Activated CD8-positive, alpha-beta memory T cell treated with anti-CD3 and anti-CD28 coated beads, Interleukin-2, amount 50 U/mL, for 1 hour (primary cell): ENCODE measurements around the gene CMTM4.
"Not testable (repeated sequence)": the region's sequence is repeated elsewhere in the genome, so short reads cannot be mapped to it uniquely, and the experiment has no call there.

ENCODE experiments used
- DNase-seq: peaks from one replicate; pipeline ENCODE4 v3.0.0-alpha.2; 2020; ENCODE audit errors: extremely low read depth

Gene CMTM4

DNA sequence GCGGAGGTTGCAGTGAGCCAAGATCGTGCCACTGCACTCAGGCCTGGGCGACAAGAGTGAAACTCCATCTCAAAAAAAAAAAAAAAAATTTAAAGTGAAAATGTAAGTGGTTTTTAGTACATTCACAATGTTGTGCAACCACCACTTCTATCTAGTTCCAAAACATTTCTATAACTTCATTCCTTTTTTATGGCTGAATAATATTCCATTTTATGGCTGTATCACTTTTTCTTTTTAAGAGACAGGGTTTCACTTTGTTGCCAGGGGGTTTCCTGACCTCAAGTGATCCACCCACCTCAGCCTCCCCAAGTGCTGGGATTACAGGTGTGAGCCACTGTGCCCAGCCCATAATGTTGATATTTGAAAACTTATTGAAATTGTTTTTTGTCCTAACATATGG is 103.7 kb downstream of the CMTM4 start:
- no peak for DNase-seq

DNA sequence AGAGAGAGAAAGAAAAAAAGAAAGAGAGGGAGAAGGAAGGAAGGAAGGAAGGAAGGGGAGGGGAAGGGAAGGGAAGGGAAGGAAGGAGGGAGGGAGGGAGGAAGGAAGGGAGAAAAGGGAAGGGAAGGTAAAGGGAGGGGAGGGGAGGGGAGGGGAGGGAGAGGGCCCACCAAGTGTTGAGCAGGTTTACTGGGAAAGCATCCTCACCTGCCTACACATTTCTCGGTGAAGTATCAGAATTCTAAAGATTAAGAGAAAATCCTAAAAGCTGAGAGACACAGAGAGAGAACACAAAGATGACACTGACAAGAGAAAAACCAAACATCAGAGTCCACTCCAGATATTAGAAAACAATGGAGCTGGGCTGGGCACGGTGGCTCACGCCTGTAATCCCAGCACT is 104.3 kb downstream of the CMTM4 start:
- DNase-seq: no peak

GRCh38 chr16:66591018-66591417 is 105.5 kb downstream of the CMTM4 start:
- no peak for DNase-seq

GRCh38 chr16:66590322-66590721 is 106.2 kb downstream of the CMTM4 start:
- no peak for DNase-seq

- DNase-seq: peak; percentile 34
These were observed 107.4 kb downstream of the CMTM4 start for GRCh38 chr16:66588981-66589713.

GRCh38 chr16:66587881-66588600 is 108.5 kb downstream of the CMTM4 start:
- no peak for DNase-seq

DNA sequence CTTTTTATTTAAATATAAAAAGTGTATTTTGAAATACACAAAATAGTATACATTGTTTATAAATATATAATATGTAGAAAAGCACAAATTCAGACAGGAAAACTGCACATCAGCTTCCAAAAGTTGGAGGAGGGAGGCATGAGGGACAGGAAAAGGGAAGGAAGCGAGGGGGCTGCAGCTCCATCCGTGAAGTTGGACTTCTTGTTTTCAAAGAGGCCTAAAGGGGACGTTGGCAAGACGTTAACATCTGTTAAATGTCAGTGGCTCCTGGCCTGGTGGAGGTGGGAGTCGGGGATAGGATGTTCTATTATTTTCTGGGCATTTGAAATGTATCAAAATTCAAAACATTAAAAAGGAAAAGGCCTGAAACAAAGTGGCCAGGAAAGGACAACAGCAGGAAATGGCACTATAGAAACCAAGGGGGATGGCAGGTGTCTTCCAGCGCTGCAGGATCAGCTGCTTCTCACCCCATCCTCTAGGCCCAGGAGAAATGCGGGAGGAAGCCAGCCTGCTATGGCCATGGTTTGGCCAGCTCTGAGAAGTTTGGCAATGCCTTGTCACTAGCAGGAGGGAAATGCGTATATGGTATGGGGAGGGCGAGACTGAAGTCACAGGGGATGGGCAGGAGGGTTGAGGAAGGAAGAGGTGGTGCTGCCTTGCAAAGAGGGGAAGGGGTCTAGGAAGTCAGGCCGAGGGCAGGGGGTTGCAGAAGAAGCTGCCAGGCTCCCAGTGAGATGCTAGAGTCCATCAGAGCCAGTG is 110.9 kb downstream of the CMTM4 start:
- no peak for DNase-seq

GRCh38 chr16:66581246-66581952 is 115.1 kb downstream of the CMTM4 start:
- DNase-seq: no peak

DNA sequence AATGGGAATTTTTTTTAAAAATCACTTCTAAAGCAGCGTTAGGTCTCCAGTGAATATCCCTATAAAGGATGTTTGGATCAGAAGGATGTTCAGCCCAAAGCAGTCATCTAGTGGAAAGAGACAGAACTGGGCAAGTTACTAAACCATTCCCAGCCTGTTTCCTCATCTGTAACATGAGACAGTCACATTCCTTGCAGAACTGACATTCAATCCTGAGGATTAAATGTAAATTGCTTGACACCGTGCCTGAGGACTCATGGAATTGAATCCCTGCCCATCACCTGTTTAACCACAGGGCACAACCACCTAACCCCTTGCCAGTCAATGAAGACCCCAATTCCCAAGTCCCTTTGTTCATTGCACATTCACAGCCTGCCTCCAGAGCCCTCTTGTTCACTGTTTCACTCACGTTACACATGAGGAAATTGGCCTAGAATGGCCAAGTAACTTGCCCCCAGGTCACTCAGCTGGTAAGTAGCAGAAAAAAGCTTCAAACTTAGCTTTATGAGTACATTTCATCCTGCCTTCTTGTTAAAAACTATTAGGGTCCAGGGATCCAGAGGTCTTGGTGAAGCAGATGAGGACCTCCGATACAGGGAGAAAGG is 115.8 kb downstream of the CMTM4 start:
- no peak for DNase-seq

DNA sequence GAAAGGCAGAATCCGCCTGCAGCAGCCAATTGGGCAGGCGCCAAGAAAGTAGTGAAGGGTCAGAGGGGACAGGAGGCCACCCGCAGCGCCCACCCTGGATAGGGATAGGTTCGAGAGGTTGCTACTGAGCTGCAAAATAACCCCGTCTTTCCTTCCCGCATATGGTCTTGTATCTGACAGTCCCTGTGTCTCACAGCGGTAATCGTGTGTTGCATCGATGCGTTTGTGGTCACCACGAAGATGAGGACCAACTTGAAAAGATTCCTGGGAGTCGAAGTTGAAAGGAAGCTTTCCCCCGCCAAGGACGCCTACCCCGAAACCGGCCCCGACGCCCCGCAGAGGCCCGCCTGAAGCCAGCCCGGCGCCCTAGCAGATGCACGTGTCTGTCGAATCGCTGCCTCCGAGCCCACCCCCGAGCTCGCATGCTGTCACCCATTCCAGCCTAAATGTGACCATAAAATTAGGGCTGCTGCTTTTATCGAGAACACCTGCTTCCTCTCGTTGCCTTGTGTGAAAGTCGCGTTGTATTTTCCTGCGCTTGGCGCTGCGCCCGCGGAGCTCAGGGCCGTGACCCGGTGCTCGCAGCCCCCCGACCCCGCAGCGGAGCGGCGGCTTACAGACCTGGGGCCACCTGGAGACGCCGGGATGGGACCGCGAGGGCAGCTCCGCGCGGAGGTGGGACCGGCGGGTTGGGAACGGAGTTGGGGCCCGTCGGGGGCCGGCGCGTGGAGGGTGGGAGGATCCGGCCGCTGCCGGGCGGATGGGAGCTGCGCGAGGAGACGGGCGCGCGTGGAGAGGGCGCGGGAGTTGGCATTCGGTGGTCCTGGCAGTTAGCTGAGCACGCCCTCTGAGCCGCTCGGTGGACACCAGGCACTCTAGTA is 117.7 kb downstream of the CMTM4 start, which contains the start of gene CMTM2:
Gene CMTM2, plus strand, starts transcription at position 813 of the 881 bp plus-strand sequence. CDS start 145 bp downstream, outside the sequence.
- no peak for DNase-seq

DNA sequence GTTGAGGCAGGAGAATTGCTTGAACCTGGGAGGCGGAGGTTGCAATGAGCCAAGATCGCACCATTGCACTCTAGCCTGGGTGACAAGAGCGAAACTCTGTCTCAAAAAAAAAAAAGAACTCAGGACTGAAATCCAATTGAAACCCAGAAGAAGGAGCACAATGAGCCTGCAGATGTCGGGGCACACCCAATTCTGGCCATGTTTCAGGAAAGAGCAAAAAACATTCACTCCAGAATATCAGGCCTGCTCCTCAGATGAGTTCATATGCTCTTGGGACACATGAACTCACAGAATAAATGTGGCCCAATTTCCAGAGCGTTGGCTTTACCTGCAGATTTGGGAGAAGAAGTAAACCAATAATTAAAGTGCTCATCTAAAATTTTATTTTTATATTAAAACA is 120.2 kb downstream of the CMTM4 start:
- no peak for DNase-seq

DNA sequence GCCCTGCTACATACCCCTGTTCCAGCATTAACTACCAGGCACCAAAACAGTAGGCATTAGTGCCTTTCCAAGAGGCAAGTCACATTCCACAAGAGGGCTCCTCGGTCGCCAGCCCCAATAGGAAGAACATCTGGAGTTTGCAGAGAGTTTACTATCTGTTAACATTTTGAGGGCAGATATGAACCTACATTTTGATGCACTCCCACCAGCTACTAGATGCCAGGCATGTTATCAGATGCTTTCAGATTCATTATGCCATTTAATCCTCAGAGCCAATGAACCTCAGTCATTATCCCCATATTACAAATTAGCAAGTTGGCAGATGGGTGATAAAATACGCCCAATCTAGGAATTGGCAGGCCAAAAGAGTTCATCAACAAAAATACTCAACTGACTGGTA is 121.5 kb downstream of the CMTM4 start:
- DNase-seq: no peak

- DNase-seq: no peak
These were observed 122.0 kb downstream of the CMTM4 start for GRCh38 chr16:66574531-66574930.

GRCh38 chr16:66574081-66574480 is 122.5 kb downstream of the CMTM4 start:
- no peak for DNase-seq

DNA sequence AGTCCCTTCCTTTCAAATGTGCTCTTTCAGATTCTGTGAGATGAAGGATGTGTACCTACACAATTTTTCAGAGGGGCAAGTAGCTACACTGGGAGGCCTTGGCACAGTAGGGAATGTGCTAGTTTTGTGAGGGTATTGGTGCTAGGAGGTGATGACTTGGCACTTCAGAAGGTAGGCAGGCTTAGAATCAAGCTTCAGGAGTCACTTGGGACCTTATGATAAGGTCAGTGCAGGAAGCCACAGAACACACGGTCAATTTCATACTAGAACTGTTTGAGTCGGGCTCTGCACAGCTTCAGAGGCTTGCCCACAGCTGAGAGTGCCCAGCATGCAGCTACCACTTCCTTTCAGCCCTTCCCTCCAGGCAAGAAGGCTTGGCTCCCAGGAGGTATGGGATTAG is 124.2 kb downstream of the CMTM4 start:
- no peak for DNase-seq

DNA sequence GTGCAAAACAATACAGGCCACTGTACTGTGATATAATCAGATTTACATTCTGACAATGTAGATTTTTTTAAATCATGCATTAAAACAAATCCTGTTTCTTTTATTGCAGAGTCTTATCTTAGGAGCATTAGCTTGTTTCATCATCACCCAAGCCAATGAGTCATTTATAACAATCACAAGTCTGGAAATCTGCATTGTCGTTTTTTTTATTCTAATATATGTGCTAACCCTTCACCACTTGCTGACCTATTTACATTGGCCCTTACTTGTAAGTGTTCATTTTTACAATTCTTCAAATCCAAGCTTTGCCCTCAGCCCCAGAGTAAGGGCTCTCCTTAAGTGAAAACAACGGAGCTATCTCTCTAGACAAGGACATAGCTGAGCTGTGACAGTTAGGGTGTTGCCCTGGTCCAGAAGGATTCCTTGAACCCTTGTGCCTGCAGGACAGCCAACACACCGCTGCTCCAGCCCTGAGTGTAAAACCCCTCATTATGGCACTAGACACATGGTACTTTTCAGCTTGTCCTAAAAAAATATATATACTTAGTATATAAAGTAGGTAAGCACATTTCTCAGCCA is 126.6 kb downstream of the CMTM4 start:
- no peak for DNase-seq

DNA sequence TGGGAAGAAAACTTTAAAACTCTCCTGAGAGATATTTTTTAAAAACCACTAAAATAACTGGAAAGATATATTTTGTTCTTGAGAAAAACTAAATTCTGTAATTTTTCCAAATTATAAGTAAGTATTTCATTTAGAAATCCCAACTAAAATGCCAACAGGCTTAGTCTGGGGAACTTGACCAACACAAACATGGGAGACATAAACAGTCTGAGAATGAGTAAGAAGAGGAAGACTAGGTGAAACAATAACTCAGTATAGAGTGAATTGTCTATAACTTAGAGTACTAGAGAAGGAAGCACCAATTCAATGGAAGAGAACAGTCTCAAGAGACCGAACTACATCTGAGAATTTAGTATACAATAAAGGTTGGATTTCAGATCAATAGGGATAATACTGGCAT is 127.4 kb downstream of the CMTM4 start:
- no peak for DNase-seq

GRCh38 chr16:66568355-66568754 is 128.2 kb downstream of the CMTM4 start:
- DNase-seq: no peak

DNA sequence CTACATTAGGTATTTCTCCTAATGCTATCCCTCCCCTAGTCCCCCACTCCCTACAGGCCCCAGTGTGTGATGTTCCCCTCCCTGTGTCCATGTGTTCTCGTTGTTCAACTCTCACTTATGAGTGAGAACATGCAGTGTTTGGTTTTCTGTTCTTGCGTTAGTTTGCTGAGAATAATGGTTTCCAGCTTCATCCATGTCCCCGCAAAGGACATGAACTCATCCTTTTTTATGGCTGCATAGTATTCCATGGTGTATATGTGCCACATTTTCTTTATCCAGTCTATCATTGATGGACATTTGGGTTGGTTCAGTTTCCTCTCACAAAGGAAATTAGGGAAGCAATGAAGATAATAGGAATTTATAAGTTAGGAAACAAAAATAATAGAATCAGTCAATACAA is 129.3 kb downstream of the CMTM4 start:
- DNase-seq: not testable (repeated sequence)
